ENCODE results near the gene ERBB4. TPM values are rescaled to one million over a fixed set of nuclear protein-coding genes. Genes with fewer than 3 reads are reported as not detected.
"Not testable (repeated sequence)": the region's sequence is repeated elsewhere in the genome, so short reads cannot be mapped to it uniquely, and the experiment has no call there.

ERBB4 gene
- total RNA-seq, 2 donors from 2014 or later = not detected

GRCh38 chr2:212197776-212198175, 340.8 kb downstream of the ERBB4 start:
- H3K27me3 Mint-ChIP-seq = no peaks in the 10 kb centered on the region
- no peak overlapping the region for H3K27ac Mint-ChIP-seq
- H3K9me3 Mint-ChIP-seq = no peaks in the 10 kb centered on the region
- H3K36me3 Mint-ChIP-seq = no peaks in the 10 kb centered on the region
- DNase-seq (ENCODE audit: low spot score) (no peak), ATAC-seq (no peak)
- H3K4me1 Mint-ChIP-seq (ENCODE audit: low read depth in 2 of 2) = no peaks in the 10 kb centered on the region
- no peak overlapping the region for H3K4me3 Mint-ChIP-seq

- Mint-ChIP-seq H3K27me3 (no peaks in the 10 kb centered on the region), H3K27ac (no peak overlapping the region), H3K36me3 (no peaks in the 10 kb centered on the region)
Observed at GRCh38 chr2:212195626-212196025, 343.0 kb downstream of the ERBB4 start.

GRCh38 chr2:212194396-212194795, 344.2 kb downstream of the ERBB4 start:
- ATAC-seq (no peak), DNase-seq (ENCODE audit: low spot score) (no peak)
- H3K4me3 Mint-ChIP-seq = no peak overlapping the region
- no peak overlapping the region for H3K27ac Mint-ChIP-seq
- H3K36me3 Mint-ChIP-seq = no peaks in the 10 kb centered on the region
- no peaks in the 10 kb centered on the region for H3K4me1 Mint-ChIP-seq (ENCODE audit: low read depth in 2 of 2)
- H3K27me3 Mint-ChIP-seq = no peaks in the 10 kb centered on the region
- H3K9me3 Mint-ChIP-seq = no peaks in the 10 kb centered on the region

More at GRCh38 chr2:212195626-212196025, 343.0 kb downstream of the ERBB4 start:
- H3K4me3 Mint-ChIP-seq = no peak overlapping the region
- no peak for ATAC-seq
- H3K9me3 Mint-ChIP-seq = no peaks in the 10 kb centered on the region
- H3K4me1 Mint-ChIP-seq (ENCODE audit: low read depth in 2 of 2) = no peaks in the 10 kb centered on the region
- DNase-seq (ENCODE audit: low spot score) = no peak

- H3K9me3 Mint-ChIP-seq = no peaks in the 10 kb centered on the region
- no peaks in the 10 kb centered on the region for H3K4me1 Mint-ChIP-seq (ENCODE audit: low read depth in 2 of 2)
- no peaks in the 10 kb centered on the region for H3K36me3 Mint-ChIP-seq
- no peaks in the 10 kb centered on the region for H3K27me3 Mint-ChIP-seq
- no peak overlapping the region for H3K4me3 Mint-ChIP-seq
- ATAC-seq (no peak), DNase-seq (ENCODE audit: low spot score) (no peak)
- no peak overlapping the region for H3K27ac Mint-ChIP-seq
Observed at GRCh38 chr2:212193803-212194202, 344.8 kb downstream of the ERBB4 start.

GRCh38 chr2:212193056-212193455, 345.5 kb downstream of the ERBB4 start:
- no peaks in the 10 kb centered on the region for H3K27me3 Mint-ChIP-seq
- H3K36me3 Mint-ChIP-seq = no peaks in the 10 kb centered on the region

GRCh38 chr2:212191438-212191837, 347.2 kb downstream of the ERBB4 start:
- DNase-seq (ENCODE audit: low spot score); H3K27me3 Mint-ChIP-seq; H3K4me1 Mint-ChIP-seq (ENCODE audit: low read depth in 2 of 2); H3K27ac Mint-ChIP-seq; ATAC-seq; H3K9me3 Mint-ChIP-seq; H3K4me3 Mint-ChIP-seq; H3K36me3 Mint-ChIP-seq: not testable (repeated sequence)

More at GRCh38 chr2:212193056-212193455, 345.5 kb downstream of the ERBB4 start:
- Mint-ChIP-seq H3K27ac (no peak overlapping the region), H3K4me3 (no peak overlapping the region), H3K4me1 (ENCODE audit: low read depth in 2 of 2) (no peaks in the 10 kb centered on the region), H3K9me3 (no peaks in the 10 kb centered on the region)
- DNase-seq (ENCODE audit: low spot score) (no peak), ATAC-seq (no peak)

- Mint-ChIP-seq H3K4me1 (ENCODE audit: low read depth in 2 of 2) (no peaks in the 10 kb centered on the region), H3K9me3 (no peaks in the 10 kb centered on the region), H3K36me3 (no peaks in the 10 kb centered on the region), H3K4me3 (no peak overlapping the region), H3K27me3 (no peaks in the 10 kb centered on the region), H3K27ac (no peak overlapping the region)
- no peak for ATAC-seq
- DNase-seq (ENCODE audit: low spot score) = no peak
Observed at GRCh38 chr2:212186166-212186565, 352.4 kb downstream of the ERBB4 start.

- Mint-ChIP-seq H3K9me3 (peaks cover 4% of the 10 kb centered on the region), H3K4me3 (no peak overlapping the region), H3K4me1 (ENCODE audit: low read depth in 2 of 2) (no peaks in the 10 kb centered on the region), H3K27ac (no peak overlapping the region), H3K27me3 (no peaks in the 10 kb centered on the region), H3K36me3 (no peaks in the 10 kb centered on the region)
- DNase-seq (ENCODE audit: low spot score) (no peak), ATAC-seq (no peak)
Observed at GRCh38 chr2:212181646-212182045, 357.0 kb downstream of the ERBB4 start.

- no peaks in the 10 kb centered on the region for H3K27me3 Mint-ChIP-seq
- H3K9me3 Mint-ChIP-seq = peaks cover 4% of the 10 kb centered on the region
- no peaks in the 10 kb centered on the region for H3K4me1 Mint-ChIP-seq (ENCODE audit: low read depth in 2 of 2)
- ATAC-seq (no peak), DNase-seq (ENCODE audit: low spot score) (no peak)
- H3K27ac Mint-ChIP-seq = no peak overlapping the region
- H3K36me3 Mint-ChIP-seq = no peaks in the 10 kb centered on the region
- H3K4me3 Mint-ChIP-seq = no peak overlapping the region
Observed at GRCh38 chr2:212180408-212181083, 358.1 kb downstream of the ERBB4 start.

- H3K27me3 Mint-ChIP-seq = no peaks in the 10 kb centered on the region
- H3K27ac Mint-ChIP-seq = no peak overlapping the region
- no peaks in the 10 kb centered on the region for H3K4me1 Mint-ChIP-seq (ENCODE audit: low read depth in 2 of 2)
- H3K4me3 Mint-ChIP-seq = no peak overlapping the region
- ATAC-seq (no peak), DNase-seq (ENCODE audit: low spot score) (no peak)
- peaks cover 15% of the 10 kb centered on the region for H3K9me3 Mint-ChIP-seq
- H3K36me3 Mint-ChIP-seq = no peaks in the 10 kb centered on the region
Observed at GRCh38 chr2:212177724-212178123, 360.9 kb downstream of the ERBB4 start.

- H3K4me3 Mint-ChIP-seq = no peak overlapping the region
- no peaks in the 10 kb centered on the region for H3K4me1 Mint-ChIP-seq (ENCODE audit: low read depth in 2 of 2)
- H3K27ac Mint-ChIP-seq = no peak overlapping the region
- peaks cover 20% of the 10 kb centered on the region for H3K9me3 Mint-ChIP-seq
- H3K36me3 Mint-ChIP-seq = no peaks in the 10 kb centered on the region
- no peaks in the 10 kb centered on the region for H3K27me3 Mint-ChIP-seq
- no peak for DNase-seq (ENCODE audit: low spot score)
- ATAC-seq = no peak
Observed at GRCh38 chr2:212176151-212176550, 362.5 kb downstream of the ERBB4 start.

GRCh38 chr2:212173756-212174510, 364.7 kb downstream of the ERBB4 start:
- no peak overlapping the region for H3K4me3 Mint-ChIP-seq
- DNase-seq (ENCODE audit: low spot score) = no peak
- H3K4me1 Mint-ChIP-seq (ENCODE audit: low read depth in 2 of 2) = no peaks in the 10 kb centered on the region

GRCh38 chr2:212173331-212173730, 365.3 kb downstream of the ERBB4 start:
- ATAC-seq (no peak), DNase-seq (ENCODE audit: low spot score) (no peak)
- H3K36me3 Mint-ChIP-seq = no peaks in the 10 kb centered on the region
- H3K27me3 Mint-ChIP-seq = no peaks in the 10 kb centered on the region
- H3K4me3 Mint-ChIP-seq = no peak overlapping the region
- no peaks in the 10 kb centered on the region for H3K4me1 Mint-ChIP-seq (ENCODE audit: low read depth in 2 of 2)
- H3K9me3 Mint-ChIP-seq = peaks cover 21% of the 10 kb centered on the region
- H3K27ac Mint-ChIP-seq = no peak overlapping the region

More at GRCh38 chr2:212173756-212174510, 364.7 kb downstream of the ERBB4 start:
- no peak overlapping the region for H3K27ac Mint-ChIP-seq
- H3K9me3 Mint-ChIP-seq = peaks cover 20% of the 10 kb centered on the region
- no peaks in the 10 kb centered on the region for H3K27me3 Mint-ChIP-seq
- no peak for ATAC-seq
- H3K36me3 Mint-ChIP-seq = no peaks in the 10 kb centered on the region

- Mint-ChIP-seq H3K27ac (no peak overlapping the region), H3K27me3 (no peaks in the 10 kb centered on the region), H3K36me3 (no peaks in the 10 kb centered on the region), H3K4me1 (ENCODE audit: low read depth in 2 of 2) (no peaks in the 10 kb centered on the region), H3K4me3 (no peak overlapping the region), H3K9me3 (peaks cover 23% of the 10 kb centered on the region)
- DNase-seq (ENCODE audit: low spot score) = no peak
- ATAC-seq = no peak
Observed at GRCh38 chr2:212170382-212170781, 368.2 kb downstream of the ERBB4 start.
